GM12892 (cell line): ENCODE data around the gene ZNF362.

Source experiments
- POLR2A ChIP-seq: IDR thresholded peaks from 2 replicates; pipeline ENCODE4 v1.6.1; 2011; ENCODE audit warnings: low read depth, low read length, control low read depth
- TAF1 ChIP-seq: IDR thresholded peaks from 2 replicates; pipeline ENCODE4 v1.6.1; 2011; ENCODE audit warnings: low read depth, mild to moderate bottlenecking, control low read depth, low read length, borderline replicate concordance

DNA sequence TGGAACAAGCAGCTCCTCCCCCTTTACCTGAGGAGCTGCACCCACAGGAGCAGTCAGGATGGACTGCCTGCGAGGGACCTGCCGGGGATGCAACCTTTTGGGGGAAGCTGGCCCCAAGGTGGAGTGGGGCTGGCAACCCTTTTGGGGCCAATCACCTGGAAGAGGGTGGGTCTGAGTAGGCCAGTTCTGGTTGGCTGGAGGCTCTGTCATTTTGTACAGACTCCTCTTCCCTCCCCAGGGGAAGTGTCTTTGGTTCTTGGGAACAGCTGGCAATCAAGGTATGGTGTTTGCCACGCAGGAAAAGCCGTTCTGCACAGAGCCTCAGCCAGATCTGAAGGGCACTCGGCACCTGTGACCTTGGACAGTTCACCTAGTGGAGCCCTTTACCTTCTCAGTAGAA is 64.9 kb downstream of the ZNF362 start:
- no peak for TF ChIP-seq TAF1
- TF ChIP-seq POLR2A = no peak
